ENCODE results near the gene TTC1. TPM values are rescaled to one million over a fixed set of nuclear protein-coding genes. Genes with fewer than 3 reads are reported as not detected.

TTC1 gene
- total and polyA plus RNA-seq, 9 of the 15 experiments (the other 6 are each of a cell fraction or from before 2014, with no cell fraction given) = 51.9 to 173 (median 87.7) TPM

- TF ChIP-seq ZNF274 (IDR thresholded peaks at IDR 0.05; ENCODE audit: borderline replicate concordance, low read depth, low read length) = no peak
- TF ChIP-seq FOXO4 (CRISPR knock-in tag; IDR thresholded peaks at IDR 0.05) = no peak
- no peak for TF ChIP-seq DNMT1 (IDR thresholded peaks at IDR 0.05)
- TF ChIP-seq SMAD1 (IDR thresholded peaks at IDR 0.05; ENCODE audit: low read depth, low read length, partially characterized antibody) = peak; percentile 46
- no peak for TF ChIP-seq SP1 (CRISPR knock-in tag; IDR thresholded peaks at IDR 0.05)
- peak; percentile 67; the same call in 1 of the 2 replicates for TF ChIP-seq NCOA1 (IDR thresholded peaks at IDR 0.05; ENCODE audit: low read depth)
- TF ChIP-seq ZNF717 (CRISPR knock-in tag; IDR thresholded peaks at IDR 0.05) = no peak
- TF ChIP-seq TBP (optimal IDR thresholded peaks at IDR 0.05; ENCODE audit: low read depth, low read length) = peak; percentile 76
- TF ChIP-seq ZMIZ1 (IDR thresholded peaks at IDR 0.05; ENCODE audit: low read depth in 2 of 2, low read length in 2 of 2) = no peak
- no peak for TF ChIP-seq SLC30A9 (CRISPR knock-in tag; IDR thresholded peaks at IDR 0.05)
- no peak for TF ChIP-seq CBX5 (IDR thresholded peaks at IDR 0.05; ENCODE audit: borderline replicate concordance, low read depth)
- no peak for TF ChIP-seq MLX (CRISPR knock-in tag; conservative IDR thresholded peaks at IDR 0.05)
- no peak for TF ChIP-seq GATAD2A (IDR thresholded peaks at IDR 0.05)
- TF ChIP-seq STAT5B (CRISPR knock-in tag; IDR thresholded peaks at IDR 0.05) = no peak
- TF ChIP-seq HDAC1 (IDR thresholded peaks at IDR 0.05) = peak in 1 of 2 experiments; percentile 83; a peak in 2 of 4 replicates
- peak; percentile 97 for TF ChIP-seq ZBTB12 (CRISPR knock-in tag; IDR thresholded peaks at IDR 0.05)
- TF ChIP-seq ATF4 (CRISPR knock-in tag; IDR thresholded peaks at IDR 0.05) = no peak
- TF ChIP-seq MTA2 (IDR thresholded peaks at IDR 0.05; ENCODE audit: low read depth) = no peak
Measured at GRCh38 chr5:160008877-160009590, at the start of gene TTC1 (continued).

All from K562 (cell line).